SK-N-MC (cell line): ENCODE results near the gene EBP.

Experiments
- EZH2 ChIP-seq: fragments of 200-600 bp; sonication (generic); IDR thresholded peaks from one replicate; pipeline ENCODE4 v1.6.1; 2017; ENCODE audit warnings: antibody characterized with exemption
- POLR2AphosphoS5 ChIP-seq: IDR thresholded peaks from 2 replicates; pipeline ENCODE4 v1.6.1; 2012; ENCODE audit warnings: mild to moderate bottlenecking, low read depth, low read length, borderline replicate concordance

DNA sequence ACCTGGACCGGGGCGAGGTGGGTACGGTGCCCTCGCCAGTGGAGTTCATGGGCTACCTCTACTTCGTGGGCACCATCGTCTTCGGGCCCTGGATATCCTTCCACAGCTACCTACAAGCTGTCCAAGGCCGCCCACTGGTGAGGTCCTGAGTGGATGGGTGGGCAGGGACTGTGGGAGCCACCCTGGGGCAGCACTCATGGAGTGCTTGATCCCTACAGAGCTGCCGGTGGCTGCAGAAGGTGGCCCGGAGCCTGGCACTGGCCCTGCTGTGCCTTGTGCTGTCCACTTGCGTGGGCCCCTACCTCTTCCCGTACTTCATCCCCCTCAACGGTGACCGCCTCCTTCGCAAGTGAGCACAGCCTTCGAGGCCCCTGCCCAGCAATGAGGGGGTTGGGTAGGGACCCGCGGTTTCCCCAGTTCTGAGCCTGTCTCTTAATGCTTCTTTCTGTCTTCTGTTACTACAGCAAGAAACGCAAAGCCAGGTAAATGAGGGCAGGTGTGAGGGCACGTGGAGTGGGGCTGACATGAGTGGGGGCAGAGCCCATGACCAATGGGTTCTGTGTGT is 9.2 kb upstream of the EBP start:
- TF ChIP-seq EZH2 (no peak), POLR2AphosphoS5 (no peak)
